KMS-11 (cell line): ENCODE results near the gene HSFX4.
"Not testable (repeated sequence)": the region's sequence is repeated elsewhere in the genome, so short reads cannot be mapped to it uniquely, and the experiment has no call there.

Experiments
- H2AFZ ChIP-seq: fragments of 200-600 bp; sonication (generic); 2 replicates; pipeline ENCODE4 v1.6.1; 2016; ENCODE audit warnings: antibody characterized with exemption, mixed run types, low read depth
- H3K27ac ChIP-seq: fragments of 200-600 bp; sonication (generic); 2 replicates; pipeline ENCODE4 v1.6.1; 2016; ENCODE audit warnings: mild to moderate bottlenecking, mixed run types
- H3K27me3 ChIP-seq: fragments of 200-600 bp; sonication (generic); 2 replicates; pipeline ENCODE4 v1.6.1; 2017; ENCODE audit warnings: mild to moderate bottlenecking, low read depth, mixed run types, moderate library complexity; ENCODE audit not compliant: insufficient read depth
- H3K36me3 ChIP-seq: fragments of 200-600 bp; sonication (generic); 2 replicates; pipeline ENCODE4 v1.6.1; 2017; ENCODE audit warnings: mild to moderate bottlenecking, mixed run types; ENCODE audit not compliant: insufficient read depth
- H3K4me1 ChIP-seq: fragments of 200-600 bp; sonication (generic); 2 replicates; pipeline ENCODE4 v1.6.1; 2016; ENCODE audit warnings: mild to moderate bottlenecking, low read depth, mixed run types; ENCODE audit not compliant: poor library complexity, severe bottlenecking
- H3K4me2 ChIP-seq: fragments of 200-600 bp; sonication (generic); 2 replicates; pipeline ENCODE4 v1.7.0; 2016; ENCODE audit warnings: mild to moderate bottlenecking, mixed run types
- H3K4me3 ChIP-seq: fragments of 200-600 bp; sonication (generic); IDR thresholded peaks from 2 replicates; pipeline ENCODE4 v1.6.1; 2017; ENCODE audit warnings: low read depth, low read length, mixed read lengths; ENCODE audit not compliant: insufficient read depth
- H3K79me2 ChIP-seq: fragments of 200-600 bp; sonication (generic); 2 replicates; pipeline ENCODE4 v1.6.1; 2016; ENCODE audit warnings: low read depth, mixed run types; ENCODE audit not compliant: insufficient read depth
- H3K9ac ChIP-seq: fragments of 200-600 bp; sonication (generic); 2 replicates; pipeline ENCODE4 v1.6.1; 2016; ENCODE audit warnings: mild to moderate bottlenecking, mixed run types
- H4K20me1 ChIP-seq: fragments of 200-600 bp; sonication (generic); 2 replicates; pipeline ENCODE4 v1.6.1; 2016; ENCODE audit warnings: mild to moderate bottlenecking, mixed run types; ENCODE audit not compliant: insufficient read depth
- CTCF ChIP-seq: fragments of 200-600 bp; sonication (generic); conservative IDR thresholded peaks from 2 replicates; pipeline ENCODE4 v1.6.1; 2017; ENCODE audit warnings: low read depth, mild to moderate bottlenecking, antibody characterized with exemption, low read length, moderate library complexity, mixed read lengths

HSFX4 gene, protein sequence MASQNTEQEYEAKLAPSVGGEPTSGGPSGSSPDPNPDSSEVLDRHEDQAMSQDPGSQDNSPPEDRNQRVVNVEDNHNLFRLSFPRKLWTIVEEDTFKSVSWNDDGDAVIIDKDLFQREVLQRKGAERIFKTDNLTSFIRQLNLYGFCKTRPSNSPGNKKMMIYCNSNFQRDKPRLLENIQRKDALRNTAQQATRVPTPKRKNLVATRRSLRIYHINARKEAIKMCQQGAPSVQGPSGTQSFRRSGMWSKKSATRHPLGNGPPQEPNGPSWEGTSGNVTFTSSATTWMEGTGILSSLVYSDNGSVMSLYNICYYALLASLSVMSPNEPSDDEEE

DNA sequence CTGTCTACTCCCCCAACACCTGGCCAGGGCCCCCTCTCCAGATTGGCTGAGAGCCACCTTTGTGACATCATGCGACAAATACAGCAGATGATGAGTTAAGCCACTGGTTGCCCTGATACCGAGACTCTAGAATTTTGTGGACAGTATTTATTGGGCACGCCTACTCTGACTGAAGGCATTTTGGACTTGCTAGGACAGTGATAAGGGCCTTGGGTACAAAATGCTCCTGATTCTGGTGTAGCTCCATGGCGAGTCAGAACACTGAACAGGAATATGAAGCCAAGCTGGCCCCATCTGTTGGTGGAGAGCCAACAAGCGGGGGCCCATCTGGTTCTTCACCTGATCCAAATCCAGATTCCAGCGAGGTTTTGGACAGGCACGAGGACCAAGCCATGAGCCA is at the start of gene HSFX4:
Gene HSFX4 (plus strand): TSS at position 174 of the 400 bp plus-strand sequence. CDS start 72 bp downstream, at position 246.
- not testable (repeated sequence) for H3K36me3 ChIP-seq, H3K27ac ChIP-seq, H3K4me1 ChIP-seq

DNA sequence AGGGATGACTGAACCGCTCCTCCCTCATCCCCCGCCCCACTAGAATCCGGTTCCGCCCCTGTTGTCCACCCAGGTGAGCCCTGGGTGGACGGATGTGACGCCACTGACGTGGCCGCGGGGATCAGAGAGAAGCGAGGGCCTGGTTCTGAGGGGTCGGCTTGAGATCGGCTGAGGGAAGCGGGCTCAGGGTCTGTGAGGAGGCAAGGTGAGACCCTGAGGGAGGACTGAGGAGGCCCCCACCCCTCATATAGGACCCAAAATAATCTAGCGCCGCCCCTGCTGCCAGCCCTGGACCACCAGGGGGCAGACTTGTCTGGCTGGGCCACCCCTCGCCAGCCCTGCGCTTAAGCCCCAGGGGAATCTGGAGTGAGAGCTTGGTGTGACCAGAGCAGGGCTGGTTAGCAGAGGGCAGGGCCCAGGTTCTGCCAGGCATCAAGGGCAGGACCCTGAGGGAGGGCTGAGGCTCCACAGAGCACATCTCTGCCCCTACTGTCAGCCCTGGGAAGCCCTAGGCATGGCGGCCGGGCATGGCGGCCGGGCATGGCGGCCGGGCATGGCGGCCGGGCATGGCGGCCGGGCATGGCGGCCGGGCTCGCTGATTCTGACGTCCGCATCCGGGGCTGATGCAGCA is 48.2 kb upstream of the HSFX4 start, which contains the start of gene MAGEA8:
Gene MAGEA8 (plus strand): TSS at position 103 of the 631 bp plus-strand sequence. CDS start 3,090 bp downstream, outside the sequence.
- no peak for TF ChIP-seq CTCF
- Histone ChIP-seq H3K27me3 (no peaks in the 10 kb centered on the region), H3K27ac (no peak within 1 kb of the TSS), H3K4me2 (no peak within 1 kb of the TSS), H3K79me2 (no peaks in the 10 kb centered on the region), H2AFZ (no peak within 1 kb of the TSS), H3K4me3 (no peak within 1 kb of the TSS), H4K20me1 (no peaks in the 10 kb centered on the region), H3K4me1 (no peaks in the 10 kb centered on the region), H3K36me3 (no peaks in the 10 kb centered on the region), H3K9ac (no peak within 1 kb of the TSS)

More for the DNA sequence above, at the start of gene HSFX4:
- H3K9ac ChIP-seq, H3K4me2 ChIP-seq, H3K79me2 ChIP-seq, H2AFZ ChIP-seq, H4K20me1 ChIP-seq, H3K27me3 ChIP-seq, H3K4me3 ChIP-seq: not testable (repeated sequence)

GRCh38 chrX:149890828-149891227 is 38.5 kb upstream of the HSFX4 start:
- not testable (repeated sequence) for H3K36me3 ChIP-seq, H3K27ac ChIP-seq, H3K4me1 ChIP-seq, H2AFZ ChIP-seq, H3K4me3 ChIP-seq, H4K20me1 ChIP-seq, H3K9ac ChIP-seq, H3K79me2 ChIP-seq, H3K4me2 ChIP-seq, H3K27me3 ChIP-seq

- H3K27me3 ChIP-seq: no peaks in the 10 kb centered on the region
- H3K36me3 ChIP-seq: no peaks in the 10 kb centered on the region
- H2AFZ ChIP-seq: no peak overlapping the region
- no peaks in the 10 kb centered on the region for H3K79me2 ChIP-seq
- no peaks in the 10 kb centered on the region for H4K20me1 ChIP-seq
- no peak overlapping the region for H3K27ac ChIP-seq
- H3K4me2 ChIP-seq: no peak overlapping the region
- H3K4me1 ChIP-seq: no peaks in the 10 kb centered on the region
- no peak for TF ChIP-seq CTCF
- H3K4me3 ChIP-seq: no peak overlapping the region
- H3K9ac ChIP-seq: no peak overlapping the region
Measured at GRCh38 chrX:149898554-149898953, 30.8 kb upstream of the HSFX4 start.

- Histone ChIP-seq H3K4me1 (no peaks in the 10 kb centered on the region), H3K4me2 (no peak overlapping the region), H4K20me1 (no peaks in the 10 kb centered on the region), H3K4me3 (no peak overlapping the region), H3K9ac (no peak overlapping the region), H3K36me3 (no peaks in the 10 kb centered on the region), H3K79me2 (no peaks in the 10 kb centered on the region), H3K27me3 (no peaks in the 10 kb centered on the region), H3K27ac (no peak overlapping the region), H2AFZ (0 out of 2 replicates have a peak overlapping the region, but pooled peaks have one; percentile 26)
- no peak for TF ChIP-seq CTCF
Measured at GRCh38 chrX:149903889-149904748, 25.3 kb upstream of the HSFX4 start.
